Left forelimb (tissue), 1 donor: ENCODE measurements around the gene SORD.

Source experiments
- DNase-seq: peaks from one replicate; pipeline ENCODE4 v3.0.0-alpha.2; 2018; ENCODE audit warnings: low spot score

SORD gene

GRCh38 chr15:45116482-45117307 lies 93.7 kb downstream of the SORD start:
- DNase-seq: no peak

DNA sequence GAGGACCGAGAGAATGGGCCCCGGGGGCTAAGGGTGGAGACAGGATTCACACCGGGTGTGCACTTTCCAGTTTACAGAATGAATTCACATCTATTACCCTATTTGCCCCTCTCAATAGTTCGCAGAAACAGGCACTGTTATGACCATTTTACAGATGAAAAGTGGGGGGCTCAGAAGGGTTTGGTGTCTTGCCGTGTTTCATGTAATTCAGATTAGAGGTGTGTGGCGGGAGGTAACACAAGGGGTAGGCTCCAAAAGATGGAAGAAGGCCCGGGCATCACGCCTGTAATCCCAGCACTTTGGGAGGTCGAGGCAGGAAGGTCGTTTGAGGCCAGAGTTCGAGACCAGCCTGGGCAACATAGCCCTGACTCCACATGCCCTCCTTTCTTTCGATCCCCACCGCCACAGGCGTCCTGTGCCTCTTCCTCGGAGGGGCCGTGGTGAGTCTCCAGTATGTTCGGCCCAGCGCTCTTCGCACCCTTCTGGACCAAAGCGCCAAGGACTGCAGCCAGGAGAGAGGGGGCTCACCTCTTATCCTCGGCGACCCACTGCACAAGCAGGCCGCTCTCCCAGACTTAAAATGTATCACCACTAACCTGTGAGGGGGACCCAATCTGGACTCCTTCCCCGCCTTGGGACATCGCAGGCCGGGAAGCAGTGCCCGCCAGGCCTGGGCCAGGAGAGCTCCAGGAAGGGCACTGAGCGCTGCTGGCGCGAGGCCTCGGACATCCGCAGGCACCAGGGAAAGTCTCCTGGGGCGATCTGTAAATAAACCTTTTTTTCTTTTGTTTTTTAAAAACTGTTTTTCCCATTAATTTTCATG lies 94.5 kb downstream of the SORD start:
- no peak for DNase-seq

DNA sequence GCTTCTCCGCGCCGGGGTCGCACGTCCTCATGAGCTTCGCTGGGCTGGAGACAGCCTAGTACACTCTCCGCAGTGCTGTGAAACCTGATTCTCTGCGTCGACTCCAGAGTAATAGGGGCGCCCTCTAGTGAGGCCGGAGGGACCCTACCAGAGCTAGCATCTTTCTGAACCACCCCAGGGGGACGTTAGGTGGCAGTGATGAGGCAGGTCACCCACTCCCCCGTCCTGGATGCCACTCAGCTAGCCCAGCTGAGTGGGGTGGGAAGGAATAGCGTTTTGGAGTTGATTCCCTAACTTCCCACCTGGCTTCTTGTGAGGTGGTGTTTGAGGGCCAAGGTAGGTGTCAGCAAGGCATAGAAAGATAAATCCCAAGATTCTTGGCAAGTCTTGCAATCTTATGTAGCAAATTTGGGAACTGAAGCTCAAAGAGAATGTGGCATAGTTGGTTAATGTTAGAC lies 95.2 kb downstream of the SORD start:
- peak; percentile 88 for DNase-seq

GRCh38 chr15:45118996-45119395 lies 96.0 kb downstream of the SORD start:
- DNase-seq: no peak

- DNase-seq: no peak
Observed at GRCh38 chr15:45120081-45120972, 97.3 kb downstream of the SORD start.

GRCh38 chr15:45121020-45121419 lies 98.0 kb downstream of the SORD start:
- DNase-seq: no peak

DNA sequence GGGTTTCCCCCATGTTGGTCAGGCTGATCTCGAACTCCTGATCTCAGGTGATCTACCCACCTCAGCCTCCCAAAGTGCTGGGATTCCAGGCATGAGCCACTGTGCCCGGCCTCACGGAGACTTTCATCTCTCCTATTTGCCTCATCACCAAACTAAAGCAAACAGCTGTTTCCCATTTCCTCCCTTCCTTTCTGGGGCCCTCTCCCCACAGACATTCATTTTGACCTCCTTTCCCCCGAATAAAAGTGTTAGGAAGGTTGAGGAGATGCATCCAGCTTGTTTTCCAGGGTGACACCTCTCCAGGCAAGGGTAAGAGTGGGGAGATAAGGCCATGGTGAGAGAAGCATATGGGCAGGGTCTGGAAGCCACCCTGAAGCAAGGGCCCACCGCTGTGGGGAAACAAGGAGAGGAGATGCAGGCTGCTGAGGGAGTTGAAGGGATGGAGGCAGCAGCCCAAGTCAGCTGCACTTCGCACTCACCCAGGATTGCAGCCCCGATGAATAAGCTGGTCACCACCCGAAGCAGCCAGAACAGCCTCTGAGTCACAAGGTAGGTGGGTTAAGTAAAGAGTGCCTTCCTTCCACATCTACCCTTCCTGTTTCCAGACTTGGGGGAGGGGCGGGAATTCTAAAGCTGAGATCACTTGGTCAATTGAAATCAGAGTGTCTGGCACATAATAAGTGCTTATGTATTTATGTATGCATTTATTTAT lies 98.9 kb downstream of the SORD start:
- no peak for DNase-seq

GRCh38 chr15:45122719-45123118 lies 99.7 kb downstream of the SORD start:
- no peak for DNase-seq

DNA sequence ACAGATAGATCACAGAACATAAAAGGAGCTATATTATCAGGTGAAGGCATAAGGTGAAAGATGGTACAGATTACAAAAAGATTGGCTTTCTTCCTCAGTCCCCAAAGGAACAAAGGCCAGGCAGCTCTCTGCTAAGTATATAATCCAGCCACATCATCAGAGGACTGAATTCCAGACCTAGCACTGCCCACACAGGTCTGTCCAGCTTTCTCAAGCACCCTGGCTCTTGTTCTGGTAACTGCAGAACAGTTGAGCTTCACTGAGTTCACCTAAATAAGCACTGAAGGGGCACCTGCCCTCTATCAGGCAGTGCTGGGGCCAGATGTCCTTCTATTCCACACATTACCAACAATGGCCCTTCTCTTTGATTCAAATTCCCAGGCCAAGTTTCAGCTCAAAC lies 100.4 kb downstream of the SORD start:
- no peak for DNase-seq

- DNase-seq: no peak
Observed at GRCh38 chr15:45126535-45127158, 103.7 kb downstream of the SORD start.
